HEK293 (cell line): Measurements from ENCODE around the gene TOP3A.

Source experiments
- CTCF ChIA-PET: fragments of 350-600 bp; formaldehyde crosslinking; extraction: SDS; loops from one replicate; lab custom pipeline; 2021; ENCODE audit warnings: antibody characterized with exemption; lab: Yijun Ruan, JAX
- POLR2A ChIA-PET: fragments of 300-600 bp; formaldehyde crosslinking; extraction: SDS; loops from one replicate; lab custom pipeline; 2020; ENCODE audit warnings: antibody characterized with exemption, inconsistent platforms; lab: Yijun Ruan, JAX
- H3K27ac ChIP-seq: fragments of 200-500 bp; sonication (Bioruptor generic); 2 replicates; pipeline ENCODE4 v1.5.1; 2014; ENCODE audit warnings: low read depth, low read length, control low read depth, inconsistent platforms; ENCODE audit errors: extremely low read depth
- H3K36me3 ChIP-seq, 2 experiments: fragments of 200-500 bp in 1 of 2; sonication (Bioruptor generic) in 1 of 2; 1 replicate in 1 of 2; 2 replicates in 1 of 2; pipeline ENCODE4 v1.5.1; 2014 to 2017; ENCODE audit warnings: inconsistent platforms in 2 of 2, low read length in 2 of 2; ENCODE audit not compliant: control insufficient read depth in 2 of 2, insufficient read depth in 1 of 2
- H3K4me1 ChIP-seq: fragments of 200-500 bp; sonication (Bioruptor generic); 2 replicates; pipeline ENCODE4 v1.5.1; 2014; ENCODE audit warnings: mild to moderate bottlenecking, low read length, inconsistent platforms; ENCODE audit not compliant: control insufficient read depth, insufficient read depth
- H3K4me3 ChIP-seq: 2 replicates; pipeline ENCODE4 v1.5.1; 2011; ENCODE audit warnings: low read depth, mild to moderate bottlenecking, control low read depth, low read length, moderate library complexity
- H3K9me3 ChIP-seq: fragments of 200-500 bp; sonication (Bioruptor generic); 2 replicates; pipeline ENCODE4 v1.5.1; 2014; ENCODE audit warnings: low read depth, low read length, inconsistent platforms; ENCODE audit not compliant: control insufficient read depth, insufficient read depth
- ZNF132 ChIP-seq: fragments of 450-650 bp; formaldehyde crosslinking; IDR thresholded peaks from 2 replicates; pipeline ENCODE4 v1.5.1; 2017; ENCODE audit warnings: missing biosample characterization, missing genetic modification characterization, borderline replicate concordance
- ZNF302 ChIP-seq: fragments of 450-650 bp; formaldehyde crosslinking; IDR thresholded peaks from 2 replicates; pipeline ENCODE4 v1.5.1; 2016; ENCODE audit warnings: missing biosample characterization, missing genetic modification characterization, low read depth
- ZNF324 ChIP-seq: fragments of 450-650 bp; formaldehyde crosslinking; IDR thresholded peaks from 2 replicates; pipeline ENCODE4 v1.5.1; 2016; ENCODE audit warnings: missing biosample characterization, missing genetic modification characterization
- ZNF600 ChIP-seq: fragments of 450-650 bp; formaldehyde crosslinking; IDR thresholded peaks from 2 replicates; pipeline ENCODE4 v1.5.1; 2016; ENCODE audit warnings: missing biosample characterization, missing genetic modification characterization
- ZNF660 ChIP-seq: fragments of 450-650 bp; IDR thresholded peaks from 2 replicates; pipeline ENCODE4 v1.5.1; 2018; ENCODE audit warnings: missing biosample characterization, mild to moderate bottlenecking, missing genetic modification characterization
- ZNF777 ChIP-seq: fragments of 450-650 bp; formaldehyde crosslinking; IDR thresholded peaks from 2 replicates; pipeline ENCODE4 v1.5.1; 2017; ENCODE audit warnings: missing biosample characterization, missing genetic modification characterization, borderline replicate concordance
- ZNF830 ChIP-seq: fragments of 450-650 bp; IDR thresholded peaks from 2 replicates; pipeline ENCODE4 v1.5.0; 2018; ENCODE audit warnings: missing biosample characterization, missing genetic modification characterization, low read depth, mild to moderate bottlenecking, moderate library complexity
- TF ChIP-seq, protein P1 (sequence below): fragments of 450-650 bp; formaldehyde crosslinking; optimal IDR thresholded peaks from 2 replicates; pipeline ENCODE3; 2016; ENCODE audit warnings: missing biosample characterization, mild to moderate bottlenecking, missing genetic modification characterization
- TF ChIP-seq, protein P2 (sequence below): fragments of 450-650 bp; formaldehyde crosslinking; IDR thresholded peaks from 2 replicates; pipeline ENCODE4 v1.5.1; 2016; ENCODE audit warnings: missing biosample characterization, missing genetic modification characterization
- TF ChIP-seq, protein P3 (sequence below): fragments of 450-650 bp; formaldehyde crosslinking; IDR thresholded peaks from 2 replicates; pipeline ENCODE4 v1.5.1; 2016; ENCODE audit warnings: missing biosample characterization, missing genetic modification characterization, borderline replicate concordance
- TF ChIP-seq, protein P4 (sequence below): fragments of 450-650 bp; formaldehyde crosslinking; IDR thresholded peaks from 2 replicates; pipeline ENCODE4 v1.5.1; 2016; ENCODE audit warnings: missing biosample characterization, missing genetic modification characterization
- TF ChIP-seq, protein P5 (sequence below): fragments of 450-650 bp; formaldehyde crosslinking; IDR thresholded peaks from 2 replicates; pipeline ENCODE4 v1.5.1; 2016; ENCODE audit warnings: missing biosample characterization, missing genetic modification characterization

The TOP3A gene

DNA sequence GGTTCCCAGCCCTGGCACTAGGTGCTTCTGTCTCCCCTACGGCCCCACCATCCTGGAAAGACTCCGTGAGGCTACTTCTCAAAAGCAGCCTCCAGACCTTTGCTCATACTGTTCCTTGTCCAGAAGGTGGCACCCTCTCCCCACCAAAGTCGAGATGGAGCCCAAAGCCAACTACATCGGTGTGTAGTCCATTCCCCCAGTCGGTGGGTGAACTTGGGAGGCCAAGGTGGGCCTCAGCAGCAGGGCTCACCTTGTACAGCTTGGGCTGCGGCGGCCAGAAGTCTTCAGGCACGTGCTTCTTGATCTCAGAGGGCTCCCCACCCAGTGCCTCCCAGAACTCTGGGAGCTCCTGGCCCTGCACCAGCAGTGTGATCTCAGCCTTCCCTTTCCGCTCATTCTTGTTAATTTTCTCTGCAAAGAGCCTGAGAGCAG, 66.5 kb downstream of the TOP3A start (continued):
- TF ChIP-seq, protein P1, sequence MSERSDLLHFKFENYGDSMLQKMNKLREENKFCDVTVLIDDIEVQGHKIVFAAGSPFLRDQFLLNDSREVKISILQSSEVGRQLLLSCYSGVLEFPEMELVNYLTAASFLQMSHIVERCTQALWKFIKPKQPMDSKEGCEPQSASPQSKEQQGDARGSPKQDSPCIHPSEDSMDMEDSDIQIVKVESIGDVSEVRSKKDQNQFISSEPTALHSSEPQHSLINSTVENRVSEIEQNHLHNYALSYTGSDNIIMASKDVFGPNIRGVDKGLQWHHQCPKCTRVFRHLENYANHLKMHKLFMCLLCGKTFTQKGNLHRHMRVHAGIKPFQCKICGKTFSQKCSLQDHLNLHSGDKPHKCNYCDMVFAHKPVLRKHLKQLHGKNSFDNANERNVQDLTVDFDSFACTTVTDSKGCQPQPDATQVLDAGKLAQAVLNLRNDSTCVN: no peak
- TF ChIP-seq, protein P2, sequence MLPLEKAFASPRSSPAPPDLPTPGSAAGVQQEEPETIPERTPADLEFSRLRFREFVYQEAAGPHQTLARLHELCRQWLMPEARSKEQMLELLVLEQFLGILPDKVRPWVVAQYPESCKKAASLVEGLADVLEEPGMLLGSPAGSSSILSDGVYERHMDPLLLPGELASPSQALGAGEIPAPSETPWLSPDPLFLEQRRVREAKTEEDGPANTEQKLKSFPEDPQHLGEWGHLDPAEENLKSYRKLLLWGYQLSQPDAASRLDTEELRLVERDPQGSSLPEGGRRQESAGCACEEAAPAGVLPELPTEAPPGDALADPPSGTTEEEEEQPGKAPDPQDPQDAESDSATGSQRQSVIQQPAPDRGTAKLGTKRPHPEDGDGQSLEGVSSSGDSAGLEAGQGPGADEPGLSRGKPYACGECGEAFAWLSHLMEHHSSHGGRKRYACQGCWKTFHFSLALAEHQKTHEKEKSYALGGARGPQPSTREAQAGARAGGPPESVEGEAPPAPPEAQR (tag by site-specific recombination): no peak
- TF ChIP-seq ZNF600 (tag by site-specific recombination) (0 out of 2 replicates have a peak, but pooled peaks have one; percentile 11), ZNF830 (no peak), ZNF302 (tag by site-specific recombination) (no peak), ZNF660 (peak; percentile 21; the same call in 1 of the 2 replicates), ZNF777 (tag by site-specific recombination) (no peak)
- TF ChIP-seq, protein P3, sequence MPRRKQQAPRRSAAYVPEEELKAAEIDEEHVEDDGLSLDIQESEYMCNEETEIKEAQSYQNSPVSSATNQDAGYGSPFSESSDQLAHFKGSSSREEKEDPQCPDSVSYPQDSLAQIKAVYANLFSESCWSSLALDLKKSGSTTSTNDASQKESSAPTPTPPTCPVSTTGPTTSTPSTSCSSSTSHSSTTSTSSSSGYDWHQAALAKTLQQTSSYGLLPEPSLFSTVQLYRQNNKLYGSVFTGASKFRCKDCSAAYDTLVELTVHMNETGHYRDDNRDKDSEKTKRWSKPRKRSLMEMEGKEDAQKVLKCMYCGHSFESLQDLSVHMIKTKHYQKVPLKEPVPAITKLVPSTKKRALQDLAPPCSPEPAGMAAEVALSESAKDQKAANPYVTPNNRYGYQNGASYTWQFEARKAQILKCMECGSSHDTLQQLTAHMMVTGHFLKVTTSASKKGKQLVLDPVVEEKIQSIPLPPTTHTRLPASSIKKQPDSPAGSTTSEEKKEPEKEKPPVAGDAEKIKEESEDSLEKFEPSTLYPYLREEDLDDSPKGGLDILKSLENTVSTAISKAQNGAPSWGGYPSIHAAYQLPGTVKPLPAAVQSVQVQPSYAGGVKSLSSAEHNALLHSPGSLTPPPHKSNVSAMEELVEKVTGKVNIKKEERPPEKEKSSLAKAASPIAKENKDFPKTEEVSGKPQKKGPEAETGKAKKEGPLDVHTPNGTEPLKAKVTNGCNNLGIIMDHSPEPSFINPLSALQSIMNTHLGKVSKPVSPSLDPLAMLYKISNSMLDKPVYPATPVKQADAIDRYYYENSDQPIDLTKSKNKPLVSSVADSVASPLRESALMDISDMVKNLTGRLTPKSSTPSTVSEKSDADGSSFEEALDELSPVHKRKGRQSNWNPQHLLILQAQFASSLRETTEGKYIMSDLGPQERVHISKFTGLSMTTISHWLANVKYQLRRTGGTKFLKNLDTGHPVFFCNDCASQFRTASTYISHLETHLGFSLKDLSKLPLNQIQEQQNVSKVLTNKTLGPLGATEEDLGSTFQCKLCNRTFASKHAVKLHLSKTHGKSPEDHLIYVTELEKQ: no peak
- TF ChIP-seq, protein P4, sequence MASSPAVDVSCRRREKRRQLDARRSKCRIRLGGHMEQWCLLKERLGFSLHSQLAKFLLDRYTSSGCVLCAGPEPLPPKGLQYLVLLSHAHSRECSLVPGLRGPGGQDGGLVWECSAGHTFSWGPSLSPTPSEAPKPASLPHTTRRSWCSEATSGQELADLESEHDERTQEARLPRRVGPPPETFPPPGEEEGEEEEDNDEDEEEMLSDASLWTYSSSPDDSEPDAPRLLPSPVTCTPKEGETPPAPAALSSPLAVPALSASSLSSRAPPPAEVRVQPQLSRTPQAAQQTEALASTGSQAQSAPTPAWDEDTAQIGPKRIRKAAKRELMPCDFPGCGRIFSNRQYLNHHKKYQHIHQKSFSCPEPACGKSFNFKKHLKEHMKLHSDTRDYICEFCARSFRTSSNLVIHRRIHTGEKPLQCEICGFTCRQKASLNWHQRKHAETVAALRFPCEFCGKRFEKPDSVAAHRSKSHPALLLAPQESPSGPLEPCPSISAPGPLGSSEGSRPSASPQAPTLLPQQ: peak; percentile 15; the same call in 1 of the 2 replicates
- TF ChIP-seq, protein P5, sequence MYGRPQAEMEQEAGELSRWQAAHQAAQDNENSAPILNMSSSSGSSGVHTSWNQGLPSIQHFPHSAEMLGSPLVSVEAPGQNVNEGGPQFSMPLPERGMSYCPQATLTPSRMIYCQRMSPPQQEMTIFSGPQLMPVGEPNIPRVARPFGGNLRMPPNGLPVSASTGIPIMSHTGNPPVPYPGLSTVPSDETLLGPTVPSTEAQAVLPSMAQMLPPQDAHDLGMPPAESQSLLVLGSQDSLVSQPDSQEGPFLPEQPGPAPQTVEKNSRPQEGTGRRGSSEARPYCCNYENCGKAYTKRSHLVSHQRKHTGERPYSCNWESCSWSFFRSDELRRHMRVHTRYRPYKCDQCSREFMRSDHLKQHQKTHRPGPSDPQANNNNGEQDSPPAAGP (tag by site-specific recombination): peak; percentile 42; the same call in 1 of the 2 replicates

DNA sequence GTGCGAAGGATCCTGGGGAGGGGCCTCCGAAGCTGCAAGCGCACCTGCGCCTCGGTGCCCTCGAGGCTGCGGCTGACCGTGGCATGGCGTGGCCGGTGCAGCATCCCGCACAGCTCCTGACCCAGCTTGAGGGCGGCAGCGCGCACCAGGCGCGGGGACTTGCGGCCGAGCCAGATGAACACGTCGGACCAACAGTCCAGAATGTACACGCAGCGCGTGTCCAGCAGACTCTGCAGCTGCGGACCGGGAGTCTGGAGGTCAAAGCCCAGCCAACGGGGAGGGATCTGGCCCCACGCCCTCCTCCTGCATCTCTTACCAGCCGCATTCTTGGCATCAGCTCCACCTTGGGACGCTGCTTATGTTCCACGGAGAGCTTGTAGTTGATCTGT, 67.2 kb downstream of the TOP3A start:
- H3K27ac ChIP-seq: no peak overlapping the region
- H3K4me1 ChIP-seq: no peaks in the 10 kb centered on the region
- TF ChIP-seq ZNF600 (tag by site-specific recombination) (0 out of 2 replicates have a peak, but pooled peaks have one; percentile 31), ZNF324 (tag by site-specific recombination) (no peak), ZNF132 (tag by site-specific recombination) (no peak)
- TF ChIP-seq, all 188 proteins: peak for 1
- no peak overlapping the region for H3K4me3 ChIP-seq
- no peaks in the 10 kb centered on the region for H3K9me3 ChIP-seq
- POLR2A ChIA-PET: interaction anchor here (0.6 to 3.7 kb wide), 6 partner anchors 10 to 98 kb away, joined by 3 to 12 read pairs (median 4); partner anchors contain the start of genes ALKBH5 and MIEF2
- CTCF ChIA-PET: interaction anchor here (0.6 to 1.4 kb wide), 8 partner anchors 9 to 1584 kb away, joined by 3 to 5 read pairs (median 3); no protein-coding TSS in a partner anchor
- H3K36me3 ChIP-seq: peaks cover 10 to 88% of the 10 kb centered on the region in 2 experiments; a peak in 2 of 3 replicates
